BJ (cell line): Measurements from ENCODE around the gene C2orf49. TPM values are rescaled to one million over a fixed set of nuclear protein-coding genes. Genes with fewer than 3 reads are reported as not detected.
A peak's percentile ranks its signal among the peaks of the same experiment; 100 is the strongest.

ENCODE experiments used
- CTCF ChIA-PET: fragments of 350-600 bp; formaldehyde crosslinking; extraction: SDS; loops from one replicate; lab custom pipeline; 2021; ENCODE audit warnings: antibody characterized with exemption, inconsistent platforms; lab: Yijun Ruan, JAX
- POLR2A ChIA-PET: fragments of 300-600 bp; sonication (Branson Sonifier 250); formaldehyde crosslinking; extraction: SDS; loops from one replicate; lab custom pipeline; 2021; ENCODE audit warnings: antibody characterized with exemption; lab: Charles Lee
- DNase-seq: peaks from one replicate; pipeline ENCODE4 v3.0.0-alpha.2; 2011; ENCODE audit warnings: low read depth
- H3K27me3 ChIP-seq: 2 replicates; pipeline ENCODE4 v1.6.0; 2011; ENCODE audit warnings: low read length; ENCODE audit not compliant: control insufficient read depth, insufficient read depth
- H3K36me3 ChIP-seq: 2 replicates; pipeline ENCODE4 v1.5.1; 2011; ENCODE audit warnings: low read length; ENCODE audit not compliant: control insufficient read depth, insufficient read depth
- H3K4me3 ChIP-seq: 2 replicates; pipeline ENCODE4 v1.5.1; 2011; ENCODE audit warnings: low read depth, mild to moderate bottlenecking, control low read depth, low read length
- polyA plus RNA-seq: library from polyadenylated mRNA; depleted of rRNA; stranded (reverse); fragments of >200 nt; gene quantifications from 2 replicates; pipeline ENCODE4 v1.2.3, GENCODE V29; 2011
- TF ChIP-seq, protein P1 (sequence below): IDR thresholded peaks from 2 replicates; pipeline ENCODE4 v1.5.1; 2011; ENCODE audit warnings: low read depth, mild to moderate bottlenecking, control low read depth, inconsistent platforms, low read length, moderate library complexity; ENCODE audit not compliant: insufficient read depth

Gene C2orf49
- polyA plus RNA-seq, 1 experiment, result 12.2 TPM

DNA sequence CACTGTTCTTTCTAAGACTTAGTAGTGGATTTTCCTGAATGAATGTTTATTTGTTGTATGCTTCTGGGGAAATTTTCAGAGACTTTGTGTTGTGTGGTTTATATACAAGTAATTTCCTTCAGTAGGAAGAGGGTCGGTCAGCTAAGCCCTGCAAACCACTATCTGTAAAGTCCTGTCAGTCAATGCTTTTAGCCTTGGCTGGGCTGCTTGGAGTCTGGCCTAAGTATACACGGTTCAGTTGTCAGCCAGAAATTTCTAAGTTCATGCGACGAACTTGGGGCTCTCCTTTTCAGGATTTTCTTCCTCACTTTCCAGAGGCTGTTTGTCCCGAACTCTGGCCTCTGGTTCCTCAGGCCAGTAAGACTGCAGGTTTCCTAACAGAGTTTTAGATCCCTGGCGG lies 21.3 kb downstream of the C2orf49 start:
- ChIA-PET CTCF (interaction anchor here (1.1 to 1.7 kb wide), 3 partner anchors 11 to 163 kb away, joined by 4 read pairs; no protein-coding TSS in a partner anchor), POLR2A (no interaction called here)
- no peak for DNase-seq
- no peak overlapping the region for H3K4me3 ChIP-seq
- no peaks in the 10 kb centered on the region for H3K27me3 ChIP-seq
- H3K36me3 ChIP-seq, result peaks cover 24% of the 10 kb centered on the region
- TF ChIP-seq, protein P1, sequence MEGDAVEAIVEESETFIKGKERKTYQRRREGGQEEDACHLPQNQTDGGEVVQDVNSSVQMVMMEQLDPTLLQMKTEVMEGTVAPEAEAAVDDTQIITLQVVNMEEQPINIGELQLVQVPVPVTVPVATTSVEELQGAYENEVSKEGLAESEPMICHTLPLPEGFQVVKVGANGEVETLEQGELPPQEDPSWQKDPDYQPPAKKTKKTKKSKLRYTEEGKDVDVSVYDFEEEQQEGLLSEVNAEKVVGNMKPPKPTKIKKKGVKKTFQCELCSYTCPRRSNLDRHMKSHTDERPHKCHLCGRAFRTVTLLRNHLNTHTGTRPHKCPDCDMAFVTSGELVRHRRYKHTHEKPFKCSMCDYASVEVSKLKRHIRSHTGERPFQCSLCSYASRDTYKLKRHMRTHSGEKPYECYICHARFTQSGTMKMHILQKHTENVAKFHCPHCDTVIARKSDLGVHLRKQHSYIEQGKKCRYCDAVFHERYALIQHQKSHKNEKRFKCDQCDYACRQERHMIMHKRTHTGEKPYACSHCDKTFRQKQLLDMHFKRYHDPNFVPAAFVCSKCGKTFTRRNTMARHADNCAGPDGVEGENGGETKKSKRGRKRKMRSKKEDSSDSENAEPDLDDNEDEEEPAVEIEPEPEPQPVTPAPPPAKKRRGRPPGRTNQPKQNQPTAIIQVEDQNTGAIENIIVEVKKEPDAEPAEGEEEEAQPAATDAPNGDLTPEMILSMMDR, result no peak

DNA sequence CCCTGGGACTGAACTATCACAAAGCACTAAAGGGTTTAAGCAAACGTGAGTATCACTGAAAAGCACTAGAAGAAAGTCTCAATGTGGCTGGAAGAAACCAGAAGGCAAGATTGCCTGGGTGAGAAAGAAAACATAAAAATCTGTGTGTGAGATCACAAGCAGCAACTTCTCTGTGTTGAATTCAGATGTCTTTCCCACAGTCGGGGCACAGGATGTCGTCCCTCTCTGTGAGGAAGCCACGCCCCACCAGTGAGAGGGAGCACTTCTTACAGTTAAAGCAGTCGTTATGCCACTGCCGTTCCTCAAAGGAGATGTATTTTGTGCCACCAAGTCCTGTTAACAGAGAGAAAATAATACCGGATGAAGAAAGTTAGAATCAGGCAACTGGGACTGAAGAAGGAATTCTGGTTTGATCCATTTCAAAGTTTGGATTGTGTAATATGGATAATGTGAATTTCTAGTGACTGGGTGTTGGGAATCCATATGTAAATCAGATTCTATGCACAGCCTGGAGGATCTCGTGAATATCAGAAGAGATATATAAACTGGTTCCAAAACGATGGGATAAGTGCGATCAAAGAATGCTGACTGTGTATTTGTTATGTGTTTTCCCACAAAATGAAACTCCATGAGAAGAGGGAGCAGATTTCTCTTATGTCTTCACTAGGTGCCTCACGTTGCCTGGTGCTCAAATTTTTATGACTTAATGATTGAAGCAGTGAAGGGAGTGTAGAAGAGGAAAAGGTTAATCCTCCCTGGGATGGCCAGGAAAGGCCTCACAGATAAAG lies 24.0 kb downstream of the C2orf49 start:
- peaks cover 38% of the 10 kb centered on the region for H3K36me3 ChIP-seq
- no peak overlapping the region for H3K4me3 ChIP-seq
- POLR2A ChIA-PET, result no interaction called here
- H3K27me3 ChIP-seq, result no peaks in the 10 kb centered on the region
- DNase-seq, result no peak
- TF ChIP-seq, protein P1, result no peak
- CTCF ChIA-PET, result interaction anchor here (5.0 kb wide), 1 partner anchor 161 kb away, joined by 24 read pairs; no protein-coding TSS in a partner anchor

DNA sequence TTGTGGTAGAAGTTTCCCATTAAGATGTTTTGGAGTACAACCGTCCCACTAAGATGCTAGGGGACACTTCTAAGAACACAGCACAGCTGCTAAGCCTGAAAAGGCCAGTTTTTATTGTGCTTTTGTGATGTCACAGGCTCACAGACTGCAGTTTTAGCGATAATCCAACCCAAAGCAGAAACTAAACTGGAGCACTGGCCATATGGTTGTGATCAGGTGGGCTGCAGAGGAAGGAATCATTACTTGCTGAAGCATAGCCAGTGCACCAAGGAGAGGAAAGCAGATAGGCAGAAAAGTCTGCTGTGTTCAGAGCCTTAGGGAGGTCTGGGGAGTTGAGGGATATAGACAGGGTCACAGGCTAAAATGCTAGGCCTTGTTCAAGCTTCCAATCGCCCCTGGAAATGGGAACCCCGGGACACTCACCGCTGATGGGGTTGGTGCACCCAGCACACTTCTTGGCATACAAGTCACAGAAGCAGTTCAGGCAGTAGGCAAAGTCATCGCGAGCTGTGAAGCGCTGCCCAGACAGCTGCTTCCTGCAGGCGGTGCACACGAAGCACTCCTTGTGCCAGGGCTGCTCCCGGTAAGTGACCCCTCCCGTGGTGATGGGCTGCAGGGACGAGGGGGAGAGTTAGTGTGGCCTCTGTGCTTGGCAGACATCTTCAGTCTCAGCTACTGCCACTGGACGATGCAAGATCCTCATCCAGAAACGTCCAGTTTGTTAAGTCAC lies 25.7 kb downstream of the C2orf49 start:
- no peaks in the 10 kb centered on the region for H3K27me3 ChIP-seq
- POLR2A ChIA-PET, result no interaction called here
- CTCF ChIA-PET, result interaction anchor here (1.5 to 5.0 kb wide), 2 partner anchors 29 to 159 kb away, joined by 3 to 24 read pairs; no protein-coding TSS in a partner anchor
- peaks cover 45% of the 10 kb centered on the region for H3K36me3 ChIP-seq
- no peak for DNase-seq
- TF ChIP-seq, protein P1, result no peak
- no peak overlapping the region for H3K4me3 ChIP-seq

DNA sequence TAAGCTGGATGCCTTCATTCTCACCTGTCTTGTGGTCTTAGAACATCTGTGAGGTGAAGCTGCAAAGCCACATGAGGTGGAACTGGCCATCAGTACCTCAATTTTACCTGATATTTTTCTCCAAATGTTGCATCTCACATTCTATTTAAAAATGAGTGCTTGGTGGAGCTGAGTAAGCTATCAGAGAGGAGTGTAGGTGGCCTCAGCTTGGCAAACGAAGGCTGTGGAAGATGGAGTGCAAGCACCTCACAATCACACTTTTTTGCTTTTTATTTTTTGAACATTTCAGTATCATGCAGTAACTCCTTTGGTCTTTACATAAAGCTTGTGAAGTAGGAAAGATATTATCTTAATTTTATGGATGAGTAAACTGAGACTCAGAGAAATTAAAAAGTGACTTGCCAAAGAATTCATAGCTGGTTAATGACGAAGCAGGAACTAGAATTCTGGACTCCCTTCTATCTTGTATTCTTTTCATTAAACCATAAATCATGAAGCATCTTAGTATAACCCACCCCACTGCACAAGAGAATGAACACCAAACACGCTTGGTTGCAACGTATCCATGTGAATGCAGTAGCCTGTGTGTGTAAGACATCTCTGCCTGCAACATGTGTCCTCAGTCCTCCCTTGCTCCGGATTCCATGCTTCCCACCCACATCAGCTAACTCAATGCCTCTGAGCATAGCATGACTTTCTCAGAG lies 27.2 kb downstream of the C2orf49 start:
- H3K36me3 ChIP-seq, result peaks cover 49% of the 10 kb centered on the region
- H3K27me3 ChIP-seq, result no peaks in the 10 kb centered on the region
- H3K4me3 ChIP-seq, result no peak overlapping the region
- ChIA-PET POLR2A (no interaction called here), CTCF (interaction anchor here (1.4 to 5.0 kb wide), 3 partner anchors 19 to 158 kb away, joined by 3 to 24 read pairs (median 4); no protein-coding TSS in a partner anchor)
- peak; percentile 56 for DNase-seq
- TF ChIP-seq, protein P1, result no peak

DNA sequence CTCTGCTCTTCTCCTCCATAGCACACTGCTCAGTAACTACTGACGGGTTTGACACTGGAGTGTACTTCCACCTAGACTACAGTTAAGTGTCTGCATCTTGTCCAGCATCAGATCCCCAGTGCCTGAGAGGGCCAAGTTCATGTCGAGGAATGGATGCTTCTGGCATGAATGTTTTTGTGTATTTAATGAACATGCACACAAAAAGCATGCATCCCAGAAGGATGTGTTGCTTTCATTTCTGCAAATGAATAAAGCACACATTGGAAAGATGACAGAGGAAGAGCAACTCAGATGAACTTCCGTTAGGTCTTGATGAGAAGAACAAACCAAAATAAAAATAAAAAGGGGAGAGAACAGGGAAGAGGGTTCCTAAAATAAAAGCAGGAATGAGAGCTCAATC lies 27.9 kb downstream of the C2orf49 start:
- no peak for DNase-seq
- Histone ChIP-seq H3K27me3 (no peaks in the 10 kb centered on the region), H3K4me3 (no peak overlapping the region), H3K36me3 (peaks cover 52% of the 10 kb centered on the region)
- ChIA-PET POLR2A (interaction anchor here (0.7 kb wide), 1 partner anchor 10 kb away, joined by 4 read pairs; no protein-coding TSS in a partner anchor), CTCF (interaction anchor here (1.4 to 5.0 kb wide), 2 partner anchors 20 to 157 kb away, joined by 4 to 24 read pairs; no protein-coding TSS in a partner anchor)
- TF ChIP-seq, protein P1, result no peak
